Measurements from ENCODE around the gene MTUS2.

The MTUS2 gene

DNA sequence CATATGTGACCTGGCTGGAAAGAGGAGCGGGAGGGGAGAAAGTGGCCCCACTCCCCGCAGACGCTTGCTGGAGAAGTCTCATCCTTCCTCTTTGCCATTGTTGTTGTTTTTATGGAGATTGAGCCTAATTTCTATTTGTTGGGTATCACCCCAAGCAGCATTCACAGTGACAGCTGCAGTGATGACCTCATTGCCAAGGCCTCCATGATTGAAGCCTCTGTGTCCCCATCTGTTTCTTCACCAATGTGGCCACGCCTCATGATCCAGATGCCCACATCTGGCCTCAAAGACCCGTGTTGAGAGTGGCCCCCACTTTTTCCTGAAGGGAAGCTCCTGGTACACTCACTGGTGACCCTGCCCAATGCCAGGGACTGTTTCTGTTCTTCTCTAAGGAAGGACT is 621.2 kb downstream of the MTUS2 start:
- H3K4me3 ChIP-seq (ENCODE audit: low read length), result no peak overlapping the region

GRCh38 chr13:29446016-29446415 is 625.9 kb downstream of the MTUS2 start:
- Histone ChIP-seq H3K9me3 (ENCODE audit: control insufficient read depth, low read length) (no peaks in the 10 kb centered on the region), H3K36me3 (ENCODE audit: control insufficient read depth, insufficient read depth, low read length) (no peaks in the 10 kb centered on the region), H3K9ac (ENCODE audit: low read length) (no peak overlapping the region), H3K4me1 (ENCODE audit: control insufficient read depth, insufficient read depth, low read length) (no peaks in the 10 kb centered on the region), H3K4me3 (ENCODE audit: low read length) (no peak overlapping the region), H3K27me3 (ENCODE audit: control insufficient read depth, insufficient read depth, low read length) (no peaks in the 10 kb centered on the region)

More for the DNA sequence above, 621.2 kb downstream of the MTUS2 start:
- H3K36me3 ChIP-seq (ENCODE audit: control insufficient read depth, insufficient read depth, low read length), result no peaks in the 10 kb centered on the region
- H3K4me1 ChIP-seq (ENCODE audit: control insufficient read depth, insufficient read depth, low read length), result no peaks in the 10 kb centered on the region
- H3K27me3 ChIP-seq (ENCODE audit: control insufficient read depth, insufficient read depth, low read length), result no peaks in the 10 kb centered on the region
- H3K9ac ChIP-seq (ENCODE audit: low read length), result no peak overlapping the region
- H3K9me3 ChIP-seq (ENCODE audit: control insufficient read depth, low read length), result no peaks in the 10 kb centered on the region

DNA sequence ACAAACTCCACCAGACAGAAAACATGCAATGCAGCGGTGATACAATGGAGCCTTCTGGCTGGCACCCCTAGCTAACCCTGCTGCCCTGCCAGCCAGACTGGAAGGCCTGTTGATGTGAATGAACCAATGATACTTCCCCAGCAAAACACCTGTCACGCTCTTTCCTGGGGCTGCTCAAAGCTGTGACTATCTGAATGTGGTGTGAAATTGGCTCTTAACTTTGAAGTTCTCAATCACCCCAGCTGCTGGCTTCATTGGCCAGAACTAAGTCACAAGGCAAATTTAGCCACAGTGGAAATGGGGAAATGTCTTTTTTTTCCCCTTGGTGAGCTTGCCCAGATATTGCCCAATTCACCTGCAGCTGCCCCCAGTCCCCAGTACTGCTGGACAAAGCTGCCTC is 628.0 kb downstream of the MTUS2 start:
- H3K27me3 ChIP-seq (ENCODE audit: control insufficient read depth, insufficient read depth, low read length), result no peaks in the 10 kb centered on the region

GRCh38 chr13:29449726-29450125 is 629.6 kb downstream of the MTUS2 start:
- Histone ChIP-seq H3K9me3 (ENCODE audit: control insufficient read depth, low read length) (no peaks in the 10 kb centered on the region), H3K27me3 (ENCODE audit: control insufficient read depth, insufficient read depth, low read length) (no peaks in the 10 kb centered on the region), H3K9ac (ENCODE audit: low read length) (no peak overlapping the region), H3K36me3 (ENCODE audit: control insufficient read depth, insufficient read depth, low read length) (no peaks in the 10 kb centered on the region), H3K4me3 (ENCODE audit: low read length) (no peak overlapping the region), H3K4me1 (ENCODE audit: control insufficient read depth, insufficient read depth, low read length) (no peaks in the 10 kb centered on the region)

More for the DNA sequence above, 628.0 kb downstream of the MTUS2 start:
- Histone ChIP-seq H3K4me1 (ENCODE audit: control insufficient read depth, insufficient read depth, low read length) (no peaks in the 10 kb centered on the region), H3K36me3 (ENCODE audit: control insufficient read depth, insufficient read depth, low read length) (no peaks in the 10 kb centered on the region), H3K4me3 (ENCODE audit: low read length) (no peak overlapping the region), H3K9ac (ENCODE audit: low read length) (no peak overlapping the region), H3K9me3 (ENCODE audit: control insufficient read depth, low read length) (no peaks in the 10 kb centered on the region)

DNA sequence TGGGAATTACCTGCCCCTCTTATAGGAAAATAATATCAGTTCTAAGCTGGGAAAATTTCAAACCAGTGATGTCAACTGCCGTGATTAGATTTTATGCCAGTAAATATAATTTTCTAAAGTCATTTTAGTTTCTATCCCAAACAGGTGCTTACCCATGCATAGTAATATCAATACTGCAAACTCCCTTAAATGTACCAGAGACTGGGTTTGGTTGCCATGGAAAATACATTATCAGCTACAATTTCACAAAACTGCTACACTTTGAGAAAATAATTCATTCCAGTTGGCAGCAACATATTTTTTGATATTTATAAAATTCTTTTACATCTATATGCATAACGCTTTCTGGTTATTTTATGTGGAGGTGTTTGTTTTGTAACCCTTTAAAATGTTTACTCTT is 631.8 kb downstream of the MTUS2 start:
- no peaks in the 10 kb centered on the region for H3K4me1 ChIP-seq (ENCODE audit: control insufficient read depth, insufficient read depth, low read length)
- H3K36me3 ChIP-seq (ENCODE audit: control insufficient read depth, insufficient read depth, low read length), result no peaks in the 10 kb centered on the region
- H3K4me3 ChIP-seq (ENCODE audit: low read length), result no peak overlapping the region
- H3K9ac ChIP-seq (ENCODE audit: low read length), result no peak overlapping the region
- no peaks in the 10 kb centered on the region for H3K9me3 ChIP-seq (ENCODE audit: control insufficient read depth, low read length)
- H3K27me3 ChIP-seq (ENCODE audit: control insufficient read depth, insufficient read depth, low read length), result no peaks in the 10 kb centered on the region

DNA sequence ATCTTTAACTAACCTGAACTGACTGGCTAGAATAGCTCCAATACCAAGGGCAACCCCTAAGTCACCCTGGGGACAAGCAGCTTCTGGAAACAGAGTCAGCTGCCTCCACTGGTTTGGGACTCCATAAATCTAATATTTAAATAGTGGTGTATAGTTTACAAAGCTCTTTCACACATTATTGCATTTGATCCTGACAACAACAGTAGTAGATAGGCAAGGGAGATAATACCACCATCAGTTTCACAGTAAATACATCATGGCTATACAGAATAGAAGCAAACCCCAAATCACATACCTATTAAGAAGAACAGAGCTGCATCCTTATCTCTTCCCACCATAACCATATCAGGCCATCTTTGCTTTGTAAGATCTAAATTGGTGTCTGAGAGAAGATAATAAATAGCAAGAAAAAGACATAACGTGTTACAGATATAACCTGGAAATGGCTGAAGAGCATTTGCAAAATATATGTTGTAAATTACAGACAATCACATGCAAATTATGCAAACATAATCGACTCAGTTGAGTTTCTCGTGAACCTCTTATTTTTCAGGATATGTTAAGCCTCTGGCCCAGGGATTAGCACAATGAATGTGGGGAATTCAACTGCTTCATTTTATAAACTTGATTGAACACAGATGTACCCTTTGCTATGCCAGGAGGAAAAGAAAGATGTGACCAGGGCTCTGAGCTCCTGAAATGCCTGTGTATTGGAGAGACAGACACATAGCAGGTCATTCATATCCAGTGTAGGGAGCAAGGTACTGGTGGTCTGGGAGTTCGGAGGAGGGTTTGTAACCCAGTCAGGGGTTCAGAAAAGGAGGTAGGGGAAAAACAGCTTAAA is 632.9 kb downstream of the MTUS2 start:
- no peaks in the 10 kb centered on the region for H3K4me1 ChIP-seq (ENCODE audit: control insufficient read depth, insufficient read depth, low read length)
- H3K9me3 ChIP-seq (ENCODE audit: control insufficient read depth, low read length), result no peaks in the 10 kb centered on the region
- H3K4me3 ChIP-seq (ENCODE audit: low read length), result no peak overlapping the region
- H3K9ac ChIP-seq (ENCODE audit: low read length), result no peak overlapping the region
- no peaks in the 10 kb centered on the region for H3K36me3 ChIP-seq (ENCODE audit: control insufficient read depth, insufficient read depth, low read length)
- no peaks in the 10 kb centered on the region for H3K27me3 ChIP-seq (ENCODE audit: control insufficient read depth, insufficient read depth, low read length)

GRCh38 chr13:29453617-29454011 is 633.5 kb downstream of the MTUS2 start:
- Histone ChIP-seq H3K27me3 (ENCODE audit: control insufficient read depth, insufficient read depth, low read length) (no peaks in the 10 kb centered on the region), H3K4me3 (ENCODE audit: low read length) (no peak overlapping the region), H3K4me1 (ENCODE audit: control insufficient read depth, insufficient read depth, low read length) (no peaks in the 10 kb centered on the region), H3K9me3 (ENCODE audit: control insufficient read depth, low read length) (no peaks in the 10 kb centered on the region), H3K36me3 (ENCODE audit: control insufficient read depth, insufficient read depth, low read length) (no peaks in the 10 kb centered on the region), H3K9ac (ENCODE audit: low read length) (no peak overlapping the region)

DNA sequence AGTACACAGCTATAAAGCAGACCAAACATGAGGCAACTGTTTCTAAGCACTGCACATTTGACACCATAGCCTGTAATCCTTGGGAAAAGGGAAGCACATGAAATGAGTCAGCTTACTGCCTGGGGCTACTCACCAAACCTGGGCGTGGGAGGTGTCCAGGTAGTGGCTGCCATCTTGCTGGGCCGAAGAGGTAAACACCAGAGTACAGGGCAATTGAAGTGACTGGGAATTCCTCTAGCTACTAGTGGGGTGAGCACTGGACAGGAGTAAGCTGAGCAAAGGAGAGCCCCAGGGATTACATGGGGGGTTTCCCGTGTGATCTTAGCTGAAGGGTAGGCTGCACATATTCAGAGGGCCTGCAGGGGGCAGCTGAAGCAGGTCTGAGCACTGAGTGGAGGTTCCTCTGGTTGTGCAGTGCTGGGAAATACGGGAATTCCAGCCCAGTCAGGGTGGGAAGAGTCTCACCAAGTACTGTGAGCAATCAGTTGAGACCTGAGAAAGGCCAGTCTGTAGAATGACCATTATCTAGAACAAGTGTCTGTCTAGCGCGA is 634.9 kb downstream of the MTUS2 start:
- Histone ChIP-seq H3K27me3 (ENCODE audit: control insufficient read depth, insufficient read depth, low read length) (no peaks in the 10 kb centered on the region), H3K4me1 (ENCODE audit: control insufficient read depth, insufficient read depth, low read length) (no peaks in the 10 kb centered on the region), H3K36me3 (ENCODE audit: control insufficient read depth, insufficient read depth, low read length) (no peaks in the 10 kb centered on the region), H3K9ac (ENCODE audit: low read length) (no peak overlapping the region), H3K9me3 (ENCODE audit: control insufficient read depth, low read length) (no peaks in the 10 kb centered on the region), H3K4me3 (ENCODE audit: low read length) (no peak overlapping the region)

DNA sequence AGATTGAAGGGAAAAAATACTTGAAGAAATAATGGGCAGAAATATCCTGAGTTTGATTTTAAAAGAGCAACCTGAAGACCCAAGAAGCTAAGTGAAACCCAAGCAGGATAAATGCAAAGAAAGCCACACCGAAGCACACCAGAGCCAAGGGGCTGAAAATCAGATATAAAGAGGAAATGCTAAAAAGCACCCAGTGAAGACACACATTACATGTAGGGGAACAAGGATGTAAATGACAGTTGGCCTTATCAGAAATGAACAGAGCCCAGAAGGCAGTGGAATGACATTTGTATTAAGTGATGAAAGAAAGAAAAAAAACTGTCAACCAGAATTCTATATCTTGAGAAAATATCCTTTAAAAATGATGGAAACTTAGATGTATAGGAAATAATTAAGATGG is 636.3 kb downstream of the MTUS2 start:
- no peaks in the 10 kb centered on the region for H3K27me3 ChIP-seq (ENCODE audit: control insufficient read depth, insufficient read depth, low read length)
- no peak overlapping the region for H3K9ac ChIP-seq (ENCODE audit: low read length)
- H3K9me3 ChIP-seq (ENCODE audit: control insufficient read depth, low read length), result no peaks in the 10 kb centered on the region
- H3K36me3 ChIP-seq (ENCODE audit: control insufficient read depth, insufficient read depth, low read length), result no peaks in the 10 kb centered on the region
- no peaks in the 10 kb centered on the region for H3K4me1 ChIP-seq (ENCODE audit: control insufficient read depth, insufficient read depth, low read length)
- no peak overlapping the region for H3K4me3 ChIP-seq (ENCODE audit: low read length)

- Histone ChIP-seq H3K27me3 (ENCODE audit: control insufficient read depth, insufficient read depth, low read length) (no peaks in the 10 kb centered on the region), H3K36me3 (ENCODE audit: control insufficient read depth, insufficient read depth, low read length) (no peaks in the 10 kb centered on the region), H3K9me3 (ENCODE audit: control insufficient read depth, low read length) (no peaks in the 10 kb centered on the region), H3K9ac (ENCODE audit: low read length) (no peak overlapping the region), H3K4me1 (ENCODE audit: control insufficient read depth, insufficient read depth, low read length) (no peaks in the 10 kb centered on the region), H3K4me3 (ENCODE audit: low read length) (no peak overlapping the region)
These were observed 637.2 kb downstream of the MTUS2 start for GRCh38 chr13:29457299-29457698.

DNA sequence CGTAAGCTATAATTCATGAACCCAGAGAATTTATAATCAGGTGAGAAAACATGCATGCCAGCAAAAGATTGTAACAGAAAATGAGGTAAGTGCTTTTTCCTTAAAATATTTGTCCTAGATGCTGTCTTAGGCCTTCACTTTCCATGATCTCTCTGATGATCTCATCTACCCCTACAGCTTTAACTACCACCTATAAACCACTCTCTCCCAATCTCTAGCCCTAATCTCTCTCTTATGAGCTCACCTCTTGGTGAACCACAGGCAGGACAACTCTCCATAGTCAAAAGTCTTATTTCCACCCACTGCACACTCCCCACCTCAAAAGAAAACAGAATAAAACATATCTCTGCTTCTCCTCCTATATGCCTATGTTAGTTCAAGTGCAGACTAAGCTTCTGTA is 638.3 kb downstream of the MTUS2 start:
- H3K9me3 ChIP-seq (ENCODE audit: control insufficient read depth, low read length), result no peaks in the 10 kb centered on the region
- no peaks in the 10 kb centered on the region for H3K27me3 ChIP-seq (ENCODE audit: control insufficient read depth, insufficient read depth, low read length)
- H3K36me3 ChIP-seq (ENCODE audit: control insufficient read depth, insufficient read depth, low read length), result no peaks in the 10 kb centered on the region
- H3K4me3 ChIP-seq (ENCODE audit: low read length), result no peak overlapping the region
- H3K4me1 ChIP-seq (ENCODE audit: control insufficient read depth, insufficient read depth, low read length), result no peaks in the 10 kb centered on the region
- no peak overlapping the region for H3K9ac ChIP-seq (ENCODE audit: low read length)

GRCh38 chr13:29459813-29460355 is 639.7 kb downstream of the MTUS2 start:
- H3K36me3 ChIP-seq (ENCODE audit: control insufficient read depth, insufficient read depth, low read length), result no peaks in the 10 kb centered on the region
- no peaks in the 10 kb centered on the region for H3K27me3 ChIP-seq (ENCODE audit: control insufficient read depth, insufficient read depth, low read length)
- no peak overlapping the region for H3K4me3 ChIP-seq (ENCODE audit: low read length)
- H3K4me1 ChIP-seq (ENCODE audit: control insufficient read depth, insufficient read depth, low read length), result no peaks in the 10 kb centered on the region
- no peaks in the 10 kb centered on the region for H3K9me3 ChIP-seq (ENCODE audit: control insufficient read depth, low read length)
- H3K9ac ChIP-seq (ENCODE audit: low read length), result no peak overlapping the region

Measured in mucosa of stomach (tissue), 1 donor.